GM12873 (cell line): ENCODE measurements around the gene PPARG.

Experiments used
- CTCF ChIP-seq: IDR thresholded peaks from 2 replicates; pipeline ENCODE4 v1.5.1; 2012; ENCODE audit warnings: low read depth, mild to moderate bottlenecking, moderate library complexity, low read length, control low read depth; ENCODE audit not compliant: insufficient read depth; ENCODE audit errors: missing control alignments

The PPARG gene

GRCh38 chr3:12451960-12452359 is 163.1 kb downstream of the PPARG start:
- TF ChIP-seq CTCF = no peak

- no peak for TF ChIP-seq CTCF
Observed at GRCh38 chr3:12452361-12453330, 163.8 kb downstream of the PPARG start.

- no peak for TF ChIP-seq CTCF
Observed at GRCh38 chr3:12454076-12454815, 165.4 kb downstream of the PPARG start.

GRCh38 chr3:12454816-12455121 is 165.9 kb downstream of the PPARG start:
- no peak for TF ChIP-seq CTCF

GRCh38 chr3:12455740-12456139 is 166.9 kb downstream of the PPARG start:
- TF ChIP-seq CTCF = no peak

GRCh38 chr3:12456441-12456840 is 167.6 kb downstream of the PPARG start:
- no peak for TF ChIP-seq CTCF

- peak; percentile 7 for TF ChIP-seq CTCF
Observed at GRCh38 chr3:12458901-12459300, 170.0 kb downstream of the PPARG start.
